CD4-positive, alpha-beta T cell treated with Interleukin-1 beta for 1 hour (primary cell): ENCODE data around the gene RAB42.
"Not testable (repeated sequence)": the region's sequence is repeated elsewhere in the genome, so short reads cannot be mapped to it uniquely, and the experiment has no call there.

ENCODE experiments used
- DNase-seq, 2 donors: peaks; one replicate each; pipeline ENCODE4 v3.0.0-alpha.2; 2020 to 2022

RAB42 gene

DNA sequence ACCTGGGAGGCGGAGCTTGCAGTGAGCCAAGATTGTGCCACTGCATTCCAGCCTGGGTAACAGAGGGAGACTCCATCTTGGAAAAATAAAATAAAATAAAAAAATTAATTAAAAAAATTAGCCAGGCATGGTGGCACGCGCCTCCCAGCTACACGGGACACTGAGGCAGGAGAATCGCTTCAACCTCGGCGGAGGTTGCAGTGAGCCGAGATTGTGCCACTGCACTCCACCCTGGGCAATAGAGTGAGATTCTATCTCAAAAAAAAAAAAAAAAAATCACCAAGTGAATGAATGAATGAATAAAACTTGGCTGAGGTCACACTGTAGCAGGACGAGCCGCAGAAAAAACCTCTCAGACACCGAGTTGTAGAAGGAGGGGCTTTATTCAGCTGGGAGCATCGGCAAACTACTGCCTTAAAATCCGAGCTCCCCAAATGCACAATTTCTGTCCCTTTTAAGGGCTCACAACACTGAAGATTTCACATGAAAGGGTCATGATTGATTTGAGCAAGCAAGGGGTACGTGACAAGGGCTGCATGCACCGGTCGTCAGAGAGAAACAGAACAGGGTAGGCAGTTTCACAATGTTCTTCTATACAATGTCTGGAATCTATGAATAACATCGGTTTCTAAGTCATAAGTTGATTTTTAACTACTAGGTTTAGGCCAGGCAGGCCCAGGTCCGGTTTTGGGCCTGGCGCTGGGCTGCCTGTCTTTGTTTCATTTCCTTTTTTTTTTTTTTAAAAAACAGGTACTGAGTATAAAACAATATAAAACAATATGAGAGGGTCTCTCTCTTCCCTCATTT is 5.3 kb upstream of the RAB42 start:
- not testable (repeated sequence) for DNase-seq

DNA sequence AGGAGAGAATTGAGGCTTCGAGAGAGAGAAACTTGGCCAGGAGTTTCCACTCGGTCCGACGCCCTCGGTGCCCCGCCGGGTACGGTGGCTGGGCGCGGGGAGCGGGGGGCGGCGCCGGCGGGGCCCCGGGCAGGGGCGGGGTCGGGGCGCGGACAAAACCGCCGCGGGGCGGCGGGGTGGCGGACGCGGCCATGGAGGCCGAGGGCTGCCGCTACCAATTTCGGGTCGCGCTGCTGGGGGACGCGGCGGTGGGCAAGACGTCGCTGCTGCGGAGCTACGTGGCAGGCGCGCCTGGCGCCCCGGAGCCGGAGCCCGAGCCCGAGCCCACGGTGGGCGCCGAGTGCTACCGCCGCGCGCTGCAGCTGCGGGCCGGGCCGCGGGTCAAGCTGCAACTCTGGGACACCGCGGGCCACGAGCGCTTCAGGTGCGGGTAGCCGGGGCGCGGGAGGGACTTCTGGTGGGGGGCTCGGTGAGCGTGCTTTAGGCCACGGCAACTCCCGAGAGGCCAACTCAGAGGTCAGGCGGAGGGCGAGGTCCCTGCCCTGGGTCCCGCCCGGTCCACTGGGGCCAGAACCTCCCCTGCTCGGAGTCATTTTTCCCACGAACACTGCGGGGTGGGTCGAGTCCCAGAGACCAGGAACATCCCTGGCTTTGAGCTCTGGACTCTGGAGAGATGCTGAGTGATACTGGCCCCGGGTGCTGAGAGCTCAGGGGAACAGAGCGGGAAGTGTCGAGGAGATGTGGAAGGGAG is 431 bp downstream of the RAB42 start:
- DNase-seq = no peak

DNA sequence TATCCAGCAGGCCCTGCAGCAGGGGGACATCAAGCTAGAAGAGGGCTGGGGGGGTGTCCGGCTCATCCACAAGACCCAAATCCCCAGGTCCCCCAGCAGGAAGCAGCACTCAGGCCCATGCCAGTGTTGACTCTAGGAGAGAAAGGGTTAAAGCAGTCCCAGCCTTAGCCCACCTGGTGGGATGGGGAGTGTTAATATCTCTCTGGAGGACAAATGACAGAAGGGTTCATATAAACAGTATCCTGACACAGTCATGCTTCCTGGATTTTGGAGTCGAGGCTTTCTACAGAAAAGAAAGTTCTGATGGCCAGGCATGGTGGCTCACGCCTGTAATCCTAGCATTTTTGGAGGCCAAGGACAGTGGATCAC is 1.9 kb downstream of the RAB42 start:
- DNase-seq = not testable (repeated sequence)

DNA sequence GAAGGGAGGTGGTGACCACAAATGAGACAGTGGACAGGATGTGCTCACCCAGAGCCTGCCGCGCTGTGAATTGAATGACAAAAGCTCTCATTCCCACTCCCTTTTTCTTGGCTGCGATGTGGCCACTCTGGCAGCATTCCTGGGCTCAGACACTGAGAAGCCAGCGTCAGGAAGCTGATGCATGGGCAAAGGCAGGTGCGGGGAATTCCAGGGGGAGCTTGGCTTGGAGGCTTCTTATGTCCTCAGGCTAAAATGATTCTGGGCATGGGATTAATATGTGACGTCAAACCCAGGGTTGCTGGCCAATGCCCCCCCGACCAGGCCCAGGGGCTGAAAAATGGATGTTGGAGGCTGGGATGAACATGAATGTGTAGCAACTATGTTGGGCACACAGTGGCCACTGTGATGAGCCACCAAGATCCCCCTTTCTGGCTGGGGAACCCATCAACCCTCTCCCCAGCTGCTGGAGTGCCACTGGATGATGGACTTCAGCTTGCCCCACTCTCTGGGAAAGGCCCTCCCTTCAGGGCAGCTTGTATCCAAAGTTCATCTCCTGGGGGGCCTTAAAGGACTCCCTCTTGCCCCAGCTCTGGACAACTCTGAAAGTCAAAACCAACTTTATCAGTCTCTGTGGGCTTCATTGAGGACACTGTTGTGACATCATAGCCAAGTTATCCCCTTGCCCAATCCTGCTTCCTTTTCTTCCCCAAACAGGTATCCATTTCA is 2.8 kb downstream of the RAB42 start:
- DNase-seq = not testable (repeated sequence)

DNA sequence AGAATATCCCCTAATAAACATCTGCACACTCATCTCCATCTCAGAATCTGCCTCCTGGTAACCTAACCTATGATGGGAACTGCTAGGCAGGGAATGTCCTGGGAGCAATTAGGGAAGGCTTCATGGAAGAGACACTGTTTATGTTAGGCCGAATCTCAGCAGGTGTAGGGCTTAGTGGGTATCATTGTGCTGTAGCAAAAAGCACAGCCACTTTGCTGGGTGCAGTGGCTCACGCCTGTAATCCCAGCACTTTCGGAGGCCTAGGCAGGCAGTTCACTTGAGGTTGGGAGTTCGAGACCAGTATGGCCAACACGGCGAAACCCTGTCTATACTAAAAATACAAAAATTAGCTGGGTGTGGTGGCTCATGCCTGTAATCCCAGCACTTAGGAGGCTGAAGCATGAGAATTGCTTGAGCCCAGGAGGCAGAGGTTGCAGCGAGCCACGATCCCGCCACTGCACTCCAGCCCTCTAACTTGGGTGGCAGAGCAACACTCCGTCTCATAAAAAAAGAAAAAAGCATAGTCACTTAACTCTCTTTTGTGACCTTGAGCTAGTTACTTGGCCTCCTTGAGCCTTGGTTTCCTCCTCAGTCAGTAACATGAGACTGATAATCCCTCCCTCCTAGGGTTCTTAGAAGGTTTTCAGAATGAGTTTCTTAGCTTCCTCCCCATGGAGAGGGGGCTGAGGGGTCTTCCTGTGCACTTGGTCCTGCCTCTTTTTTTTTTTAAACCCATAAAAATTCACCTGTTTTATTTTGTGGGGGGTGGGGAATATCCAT is 3.5 kb downstream of the RAB42 start:
- no peak for DNase-seq

DNA sequence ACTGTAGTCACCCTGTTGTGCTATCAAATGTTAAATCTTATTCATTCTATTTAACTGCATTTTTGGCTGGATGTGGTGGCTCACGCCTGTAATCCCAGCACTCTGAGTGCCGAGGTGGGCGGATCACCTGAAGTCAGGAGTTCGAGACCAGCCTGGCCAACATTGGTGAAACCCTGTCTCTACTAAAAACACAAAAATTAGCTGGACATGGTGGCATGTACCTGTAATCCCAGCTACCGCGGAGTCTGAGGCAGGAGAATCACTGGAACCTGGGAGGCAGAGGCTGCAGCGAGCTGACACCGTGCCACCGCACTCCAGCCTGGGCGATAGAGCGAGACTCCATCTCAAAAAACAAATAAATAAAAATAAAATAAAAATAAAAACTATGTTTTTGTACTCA is 4.2 kb downstream of the RAB42 start:
- not testable (repeated sequence) for DNase-seq

DNA sequence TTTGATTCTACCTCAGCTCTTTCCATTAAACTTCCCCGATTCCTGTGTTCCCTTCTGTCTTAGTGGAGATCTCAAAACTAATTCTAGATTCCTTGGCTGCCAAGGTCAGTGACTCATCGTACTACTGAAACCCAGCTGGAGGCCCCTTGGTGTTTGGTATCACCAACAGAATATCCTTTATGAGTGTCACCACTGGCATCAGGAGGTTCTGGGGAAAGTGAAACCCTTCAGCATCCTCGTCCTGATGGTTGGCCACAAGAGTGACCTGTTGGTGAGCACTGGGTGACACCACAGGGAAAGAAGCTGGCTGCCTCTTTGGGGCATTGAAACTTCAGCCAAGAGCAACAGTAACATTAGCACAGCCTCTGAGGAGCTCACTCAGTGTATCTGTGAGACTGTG is 9.6 kb downstream of the RAB42 start:
- no peak for DNase-seq

DNA sequence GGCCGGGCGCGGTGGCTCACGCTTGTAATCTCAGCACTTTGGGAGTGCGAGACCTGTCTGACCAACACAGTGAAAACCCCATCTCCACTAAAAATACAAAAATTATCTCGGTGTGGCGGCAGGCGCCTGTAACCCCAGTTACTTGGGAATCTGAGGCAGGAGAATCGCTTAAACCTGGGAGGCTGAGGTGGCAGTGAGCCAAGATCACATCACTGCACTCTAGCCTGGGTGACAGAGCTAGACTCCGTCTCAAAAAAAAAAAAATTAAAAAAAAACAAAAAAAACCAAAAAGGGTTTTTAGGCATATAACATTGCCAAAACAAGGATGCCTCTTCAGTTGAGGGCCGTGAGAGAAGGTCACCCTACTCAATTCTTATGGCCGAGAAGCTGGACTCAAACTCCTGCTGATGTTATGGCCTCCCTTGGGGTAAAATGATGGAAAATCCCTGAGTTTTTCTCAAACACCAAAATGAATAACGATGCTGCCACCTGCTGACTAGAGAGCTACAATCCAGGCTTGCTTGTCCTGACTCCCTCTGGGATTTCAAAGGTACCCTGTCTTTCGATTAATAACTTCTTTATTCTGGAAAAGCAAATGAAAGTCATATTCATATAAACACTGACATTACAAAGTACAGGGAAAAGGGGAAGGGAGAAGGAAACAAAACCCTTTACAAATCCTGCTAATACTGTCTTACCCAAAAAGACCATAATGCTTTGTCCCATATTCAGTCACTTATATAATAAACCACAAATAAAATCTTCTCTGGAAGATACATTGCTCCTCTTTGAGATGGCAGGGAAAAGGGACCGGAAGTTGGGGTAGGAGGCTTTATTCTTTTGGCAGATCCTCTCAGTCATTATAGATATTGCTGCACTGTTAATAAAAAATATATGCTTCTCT is 10.7 kb downstream of the RAB42 start:
- DNase-seq = peak; percentile 18 to 40

DNA sequence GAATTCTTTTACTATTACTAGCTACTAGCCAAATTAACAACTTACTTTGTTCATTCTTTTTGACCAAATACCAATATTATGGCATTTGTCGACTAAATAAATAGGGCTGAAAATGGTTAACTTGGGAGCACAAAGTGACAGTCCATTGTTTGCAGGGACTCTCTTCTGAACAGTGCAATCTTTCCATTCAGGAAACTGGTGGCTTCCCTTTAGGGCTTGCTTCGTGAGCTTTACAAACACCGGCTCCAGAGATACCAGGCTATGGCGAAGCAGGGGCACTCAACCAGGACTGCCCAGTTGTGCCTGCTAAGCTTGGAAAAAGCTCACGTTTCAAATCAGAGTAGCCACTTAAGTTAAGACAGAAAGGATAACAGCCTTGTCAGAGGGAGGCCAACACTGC is 12.3 kb downstream of the RAB42 start:
- no peak for DNase-seq

DNA sequence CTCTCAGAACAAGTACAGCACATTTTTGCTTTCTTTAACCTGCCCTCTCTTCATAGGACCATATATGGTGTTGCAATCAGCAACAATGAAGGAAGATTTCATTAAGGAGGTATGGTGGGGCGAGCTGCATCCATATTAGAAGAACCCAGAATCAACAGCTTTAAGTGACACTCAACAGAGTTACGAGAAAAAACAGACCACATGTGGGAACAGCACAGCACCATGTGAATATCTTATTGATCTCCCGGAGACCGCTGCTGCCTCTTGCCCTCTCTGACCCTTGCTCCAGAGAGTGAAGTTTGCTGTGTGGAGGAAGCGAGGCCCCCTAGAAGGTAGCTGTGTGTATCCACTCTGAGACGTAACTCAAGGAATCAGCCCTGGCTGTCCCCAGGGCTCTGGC is 12.9 kb downstream of the RAB42 start:
- no peak for DNase-seq

DNA sequence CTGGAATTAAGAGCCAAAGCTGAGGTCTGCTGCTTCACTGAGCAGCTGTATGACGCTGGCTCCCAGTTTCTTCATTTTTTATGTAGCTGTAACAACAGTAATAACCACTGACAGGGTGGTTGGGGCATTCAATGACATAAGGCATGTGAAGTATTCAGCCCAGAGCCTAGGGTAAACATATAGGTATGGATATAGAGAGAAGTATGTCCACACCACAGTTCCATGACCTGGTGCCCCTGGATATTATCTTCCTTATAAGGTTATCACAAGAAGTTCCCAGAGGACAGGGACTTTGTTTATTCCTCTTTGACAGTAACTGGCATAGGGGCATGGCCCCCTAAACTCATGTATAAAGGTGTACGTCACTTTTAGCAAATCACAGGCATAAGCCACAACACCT is 14.7 kb downstream of the RAB42 start:
- DNase-seq = no peak

DNA sequence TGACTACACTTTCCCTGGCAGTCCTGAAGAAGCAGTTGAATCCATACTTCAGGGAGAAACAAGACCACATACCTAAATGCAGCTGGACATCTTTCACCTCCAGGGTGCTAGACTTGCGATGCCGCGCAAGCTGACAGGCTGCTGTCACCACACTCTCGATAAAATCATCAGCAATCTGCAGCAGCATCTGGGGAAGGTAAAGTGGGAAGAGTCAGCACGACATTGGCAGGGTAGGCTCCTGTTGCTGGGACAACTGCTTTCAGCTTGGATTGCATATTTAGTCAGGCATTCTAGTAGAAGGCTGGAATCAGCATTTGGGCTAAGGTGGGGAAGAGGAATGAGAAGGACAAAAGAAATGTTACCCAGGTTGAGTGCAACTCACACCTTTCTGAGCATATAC is 21.1 kb downstream of the RAB42 start:
- DNase-seq = no peak

DNA sequence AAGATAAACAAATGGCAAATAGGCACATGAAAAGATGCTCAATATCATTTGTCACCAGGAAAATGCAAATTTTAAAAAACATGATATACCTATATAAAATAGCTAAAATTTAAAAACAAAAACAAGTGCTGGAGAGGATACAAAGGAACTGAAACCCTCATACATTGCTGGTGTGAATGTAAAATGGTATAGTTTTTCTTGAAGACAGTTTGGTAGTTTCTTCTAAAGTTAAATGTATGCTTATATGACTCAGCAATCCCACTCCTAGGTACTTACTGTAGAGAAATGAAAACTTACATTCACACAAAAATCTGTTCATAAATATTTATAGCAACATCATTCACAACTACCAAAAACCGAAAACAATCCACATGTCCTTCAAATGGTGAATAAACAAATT is 39.6 kb downstream of the RAB42 start:
- no peak for DNase-seq

DNA sequence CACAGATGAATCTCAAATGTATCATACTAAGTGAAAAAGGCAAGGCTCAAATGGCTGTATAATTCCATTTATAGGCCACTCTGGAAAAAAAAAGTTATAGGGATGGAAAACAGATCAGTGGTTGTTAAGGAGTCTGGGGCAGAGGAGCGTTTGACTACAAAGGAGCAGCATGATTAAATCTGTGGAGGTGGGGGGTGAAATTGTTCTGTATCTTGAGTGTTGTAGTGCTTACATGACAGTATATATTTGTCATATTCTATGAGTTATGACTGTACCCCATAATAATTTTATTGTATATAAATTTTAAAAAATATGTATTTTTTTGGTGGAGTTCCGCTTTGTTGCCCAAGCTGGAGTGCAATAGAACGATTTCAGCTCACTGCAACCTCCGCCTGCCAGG is 40.5 kb downstream of the RAB42 start:
- no peak for DNase-seq

DNA sequence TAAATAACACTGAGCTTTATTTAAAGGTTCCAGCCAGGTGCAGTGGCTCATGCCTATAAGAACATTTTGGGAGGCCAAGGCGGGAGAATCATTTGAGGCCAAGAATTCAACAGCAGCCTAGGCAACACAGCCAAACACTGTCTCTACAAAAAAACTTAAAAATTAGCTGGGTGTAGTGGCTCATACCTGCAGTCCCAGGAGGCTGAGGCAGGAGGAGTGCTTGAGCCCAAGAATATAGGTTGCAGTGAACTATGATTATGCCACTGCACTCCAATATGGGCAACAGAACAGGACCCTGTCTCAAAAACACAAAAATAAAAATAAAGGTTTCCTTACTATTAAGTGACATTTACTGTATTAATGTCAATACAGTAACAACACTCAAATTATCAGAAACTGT is 48.7 kb downstream of the RAB42 start:
- DNase-seq = peak; percentile 36 to 55

DNA sequence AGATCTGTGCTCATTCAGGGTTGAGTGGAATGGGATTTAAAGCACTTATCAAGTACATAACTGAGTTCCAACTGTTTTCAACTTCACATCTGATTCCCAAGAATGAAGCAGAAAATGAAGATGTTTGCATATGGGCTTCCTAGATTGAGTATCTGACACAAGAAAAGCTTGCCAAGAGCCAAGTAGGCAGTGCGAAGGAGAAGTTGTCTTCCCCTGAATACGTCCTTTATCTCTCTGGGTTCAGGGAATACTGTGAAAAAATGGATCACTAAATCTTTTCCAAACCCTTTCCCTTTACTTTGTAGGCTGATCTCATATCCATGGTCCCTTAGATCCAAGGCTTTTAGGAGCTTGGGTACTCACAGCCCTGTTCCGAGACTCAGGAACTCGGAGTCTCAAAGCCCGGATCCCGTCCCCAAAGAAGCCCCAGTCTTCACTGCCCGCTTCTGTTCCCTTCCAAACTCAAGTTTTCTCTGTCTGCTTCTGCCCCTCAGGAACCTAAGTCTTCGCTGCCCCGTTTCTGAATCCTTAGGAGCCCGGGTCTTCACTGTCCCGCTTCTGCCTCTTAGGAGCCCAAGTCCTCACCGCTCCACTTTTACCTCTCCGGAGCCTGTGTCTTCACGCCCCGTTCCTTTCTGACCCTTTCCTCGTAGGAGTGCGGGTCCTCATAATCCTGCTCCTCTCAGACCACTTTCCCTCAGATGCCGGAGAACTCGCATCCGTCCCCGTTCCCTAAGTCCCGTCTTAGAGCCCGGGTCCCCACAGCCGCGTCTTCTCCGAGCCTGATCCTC is 50.2 kb downstream of the RAB42 start:
- peak in 1 of 2 donors; percentile 1 for DNase-seq

DNA sequence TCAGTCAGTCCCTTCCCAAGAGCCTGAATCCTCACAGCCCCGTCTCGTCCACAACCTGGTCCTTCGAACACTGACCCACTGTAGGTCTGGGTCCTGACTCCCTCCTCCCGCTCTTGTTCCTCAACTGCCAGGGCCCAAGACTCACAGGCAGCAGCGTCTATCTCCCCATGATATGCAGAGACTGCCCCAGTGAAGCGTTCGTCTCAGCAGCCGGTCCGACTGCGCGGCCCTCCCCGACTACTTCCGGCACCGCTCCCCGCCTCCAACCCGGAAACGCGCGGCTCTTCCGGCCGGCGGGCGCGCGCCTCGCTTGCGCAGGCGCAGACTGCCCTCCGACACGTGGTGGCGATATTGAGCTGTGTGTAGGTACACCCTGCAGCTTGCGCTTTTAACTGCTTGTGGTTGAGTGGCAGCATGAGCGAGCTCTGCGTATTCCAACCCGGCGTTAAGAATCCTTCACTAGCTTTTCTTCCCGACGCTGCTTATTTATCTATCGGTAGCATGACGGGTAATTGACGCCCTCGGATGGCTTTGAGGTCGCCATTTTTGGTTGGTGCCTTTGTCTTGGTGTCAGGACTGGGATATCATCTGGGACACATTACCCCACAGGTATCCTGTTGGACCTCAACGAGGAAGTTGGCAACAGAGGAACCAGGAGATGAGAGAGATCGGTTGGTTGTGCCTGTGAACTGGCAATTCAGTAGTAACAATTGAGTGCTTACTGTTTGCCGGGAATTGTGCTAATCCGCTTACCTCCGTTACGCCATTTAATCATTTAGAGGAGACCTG is 51.0 kb downstream of the RAB42 start, which contains the start of gene TAF12:
TSS of gene TAF12 (minus strand) at position 221 of the 789 bp plus-strand sequence. CDS start 20,986 bp downstream, outside the sequence.
- DNase-seq = peak; percentile 97

DNA sequence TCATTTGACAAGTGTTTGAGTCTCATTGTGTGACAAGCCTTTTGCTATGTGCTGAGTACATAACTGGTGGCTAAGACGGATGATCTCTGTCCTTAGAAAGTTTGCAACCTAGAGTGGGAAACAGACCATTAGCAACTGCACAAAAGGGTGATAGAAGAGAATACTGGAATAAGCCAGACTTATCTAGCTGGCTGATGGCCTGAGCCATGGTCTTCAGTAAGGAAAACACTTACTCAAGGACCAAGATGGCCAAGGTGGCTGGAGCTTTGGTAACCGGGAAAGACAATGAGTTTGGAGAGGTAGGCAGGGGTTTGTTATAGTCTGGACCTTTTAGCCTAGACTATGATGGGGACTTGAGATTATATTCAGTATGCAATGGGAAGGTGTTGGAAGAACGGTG is 52.4 kb downstream of the RAB42 start:
- no peak for DNase-seq
